GM21515 (cell line): Measurements from ENCODE around the gene TEAD1.

Source experiments
- ATAC-seq: cut with Tn5 transposase; IDR thresholded peaks from one replicate; pipeline ENCODE4 v1.9.1; 2021; ENCODE audit not compliant: unreplicated experiment

TEAD1 gene

GRCh38 chr11:12807621-12808020 is 133.4 kb downstream of the TEAD1 start:
- ATAC-seq, result no peak

DNA sequence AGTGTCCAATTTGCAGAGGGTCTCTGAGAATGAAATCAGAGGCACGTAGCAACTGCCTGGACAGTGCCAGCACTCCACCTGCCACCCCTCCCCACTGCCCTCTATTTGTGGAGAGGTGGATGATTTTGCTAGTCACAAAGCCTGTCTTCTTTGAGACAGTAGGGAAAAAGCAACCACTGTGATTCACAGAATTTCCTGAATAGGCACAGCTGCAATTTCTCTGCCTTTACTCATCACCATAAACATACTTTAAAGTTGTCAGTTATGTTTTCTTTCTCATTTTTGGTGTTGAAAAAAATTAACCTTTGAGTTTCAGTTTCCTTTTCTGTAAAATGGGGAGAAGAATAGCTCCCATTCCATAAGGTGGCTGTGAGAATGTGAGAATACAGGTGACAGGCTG is 134.3 kb downstream of the TEAD1 start:
- ATAC-seq, result no peak

GRCh38 chr11:12809364-12809763 is 135.1 kb downstream of the TEAD1 start:
- no peak for ATAC-seq

DNA sequence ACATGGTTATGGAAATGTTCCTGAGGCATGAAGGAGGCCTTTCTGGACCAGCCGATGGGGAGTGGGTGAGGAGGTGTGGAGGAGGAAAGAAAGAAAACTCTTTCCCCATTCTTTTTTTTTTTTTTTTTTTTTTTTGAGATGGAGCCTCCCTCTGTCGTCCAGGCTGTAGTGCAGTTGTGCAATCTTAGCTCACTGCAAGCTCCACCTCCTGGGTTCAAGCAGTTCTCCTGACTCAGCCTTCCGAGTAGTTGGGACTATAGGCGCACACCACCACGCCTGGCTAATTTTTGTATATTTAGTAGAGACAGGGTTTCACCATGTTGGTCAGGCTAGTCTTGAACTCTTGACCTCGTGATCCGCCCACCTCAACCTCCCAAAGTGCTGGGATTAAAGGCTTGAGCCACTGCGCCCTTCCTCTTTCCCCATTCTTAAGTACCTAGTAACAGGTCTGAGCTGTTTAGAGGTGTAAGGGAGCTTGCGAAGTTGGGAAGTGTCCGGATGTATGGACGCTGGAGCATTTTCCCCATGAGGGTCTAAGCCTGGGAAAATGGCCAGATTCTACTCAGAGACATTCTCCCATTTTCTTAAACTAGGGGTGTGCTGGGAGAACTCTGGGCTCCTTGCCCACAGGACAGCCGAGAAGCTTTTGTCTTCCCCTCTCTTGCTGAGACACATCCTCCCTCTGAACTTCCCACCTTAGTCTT is 135.8 kb downstream of the TEAD1 start:
- no peak for ATAC-seq

GRCh38 chr11:12810568-12810894 is 136.3 kb downstream of the TEAD1 start:
- no peak for ATAC-seq

- no peak for ATAC-seq
Observed at GRCh38 chr11:12811861-12812260, 137.6 kb downstream of the TEAD1 start.

DNA sequence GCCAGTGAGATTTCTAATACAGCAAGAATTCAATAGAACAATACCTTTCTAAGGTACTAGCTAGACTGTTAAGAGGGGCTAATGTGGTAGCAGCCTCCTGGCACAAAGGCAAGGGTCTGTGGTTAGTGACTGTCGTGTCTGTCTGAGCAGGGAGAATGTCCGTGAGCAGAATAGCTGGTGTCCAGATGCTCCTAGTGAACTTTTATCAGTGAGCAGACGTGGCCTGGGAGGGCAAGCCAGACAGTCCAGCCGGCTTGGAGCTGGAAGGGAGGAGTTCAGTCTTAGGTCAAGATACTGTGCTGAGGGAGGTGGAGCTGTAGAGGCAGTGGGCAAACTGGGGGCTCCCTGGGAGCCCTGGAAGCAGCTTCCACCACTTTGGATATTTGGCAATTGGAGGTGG is 138.6 kb downstream of the TEAD1 start:
- ATAC-seq, result no peak

GRCh38 chr11:12813371-12814225 is 139.4 kb downstream of the TEAD1 start:
- ATAC-seq, result no peak

GRCh38 chr11:12815129-12815480 is 140.9 kb downstream of the TEAD1 start:
- ATAC-seq, result no peak

DNA sequence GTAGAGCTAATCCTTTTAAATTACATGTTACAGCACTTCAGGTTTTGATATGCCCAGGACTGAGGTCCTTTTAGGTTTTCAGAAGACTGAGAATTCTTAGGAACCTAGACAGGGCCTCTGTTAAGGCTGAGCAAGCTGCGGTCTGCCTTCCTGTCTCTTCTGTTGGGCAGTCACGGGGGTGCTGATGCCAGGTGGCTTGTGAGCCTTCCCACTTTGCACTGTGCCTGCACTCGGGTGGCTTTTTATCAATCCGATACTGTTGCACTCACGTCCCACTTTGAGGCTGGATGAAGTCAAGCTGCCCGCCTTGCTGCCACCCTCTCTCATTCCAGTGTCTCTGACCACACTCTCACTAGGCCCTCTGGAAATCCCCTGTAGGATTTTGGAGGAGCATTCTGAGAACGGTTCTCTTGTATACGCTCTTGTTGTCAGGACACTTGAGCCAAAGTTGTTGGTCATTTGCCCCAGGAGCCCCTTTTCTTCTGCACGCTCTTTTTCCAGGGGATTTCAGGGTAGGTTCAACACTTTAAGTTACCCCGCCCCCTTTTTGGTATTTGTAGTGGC is 141.8 kb downstream of the TEAD1 start:
- no peak for ATAC-seq

DNA sequence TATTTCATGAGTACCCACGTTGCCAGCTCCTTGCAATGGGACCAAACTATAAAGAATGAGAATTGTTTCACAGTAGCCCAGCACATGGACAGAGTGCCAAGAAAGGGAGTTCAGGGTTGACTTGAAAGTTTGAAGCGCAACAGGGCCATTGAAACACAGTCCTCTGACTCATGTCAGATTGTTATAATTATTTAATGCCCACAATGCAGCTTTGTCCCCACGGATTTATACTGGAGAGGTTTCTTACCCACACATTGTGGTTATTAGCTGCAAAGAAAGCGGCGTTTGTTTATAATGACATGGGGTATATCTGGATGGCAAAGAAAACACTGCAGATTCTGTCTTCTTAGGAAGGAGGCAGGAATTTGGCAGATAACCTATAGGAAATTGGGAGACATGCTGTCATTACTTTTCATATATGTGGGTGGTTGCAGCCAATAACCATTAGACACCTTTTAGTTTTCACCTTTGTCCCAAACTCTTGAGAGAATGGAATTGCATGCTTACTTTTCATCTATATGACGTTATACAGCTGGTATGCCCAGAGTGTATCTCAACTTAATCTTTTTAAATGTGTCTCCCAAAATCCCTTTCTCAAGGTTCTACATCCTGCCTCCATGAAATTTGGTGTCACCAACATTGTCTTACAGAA is 143.6 kb downstream of the TEAD1 start:
- ATAC-seq, result no peak

GRCh38 chr11:12818333-12819015 is 144.3 kb downstream of the TEAD1 start:
- ATAC-seq, result no peak

- no peak for ATAC-seq
Observed at GRCh38 chr11:12822392-12823022, 148.3 kb downstream of the TEAD1 start.

DNA sequence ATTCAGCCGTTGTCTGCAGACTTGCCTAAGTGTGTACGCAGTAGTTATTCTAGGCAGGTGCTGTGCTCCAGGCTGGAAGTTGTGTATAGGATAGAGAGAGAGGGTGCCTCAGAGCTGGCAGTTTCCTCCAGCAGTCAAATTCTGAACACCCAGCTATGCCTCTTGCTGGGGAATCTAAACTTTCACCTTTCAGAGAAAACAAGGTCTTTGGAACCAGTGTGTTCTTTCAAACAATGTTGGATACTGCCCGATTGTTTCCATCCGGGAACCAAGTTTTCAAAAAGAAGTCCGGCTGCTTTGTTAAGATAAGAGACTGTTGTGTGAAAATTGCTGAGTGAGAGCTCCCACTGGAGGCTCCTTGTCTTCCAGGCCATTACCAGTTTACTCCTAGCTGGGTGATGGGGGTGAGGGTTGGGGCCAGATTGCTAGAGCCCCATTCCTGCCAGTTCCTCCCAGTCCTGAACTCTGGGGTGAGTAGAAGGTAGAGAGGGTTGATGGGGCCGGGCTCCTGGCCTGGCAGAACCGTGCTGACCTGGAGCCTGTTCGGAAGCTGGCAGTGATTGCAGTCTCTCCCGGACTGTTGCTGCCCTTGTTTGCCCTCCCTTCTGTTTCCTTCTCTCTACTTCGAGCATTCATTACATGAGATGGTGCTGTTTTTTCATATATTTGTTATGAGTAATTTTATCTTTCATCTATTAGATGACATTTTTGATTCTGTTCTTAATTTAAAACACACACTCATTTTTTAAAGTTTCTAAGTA is 150.2 kb downstream of the TEAD1 start:
- ATAC-seq, result no peak

DNA sequence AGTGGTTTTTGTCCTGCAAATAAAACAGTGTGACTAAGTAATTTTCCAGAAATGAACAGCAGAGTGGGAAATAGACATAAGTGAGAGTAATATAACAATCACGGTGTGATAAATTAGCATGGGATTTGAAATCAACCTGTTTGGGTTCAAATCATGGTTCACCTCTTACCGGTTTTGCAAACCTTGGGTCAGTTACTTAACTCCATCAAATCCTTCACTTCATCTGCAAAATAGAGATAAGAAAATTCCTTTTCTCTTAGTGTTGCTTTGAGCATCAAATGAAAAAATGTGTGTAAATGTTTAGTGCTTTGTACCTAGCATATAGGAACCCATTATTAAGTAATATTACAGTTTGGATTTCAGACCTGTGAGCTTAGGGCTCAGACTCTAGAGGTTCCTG is 152.2 kb downstream of the TEAD1 start:
- ATAC-seq, result no peak

GRCh38 chr11:12827369-12827768 is 153.1 kb downstream of the TEAD1 start:
- ATAC-seq, result no peak

GRCh38 chr11:12827929-12828812 is 153.9 kb downstream of the TEAD1 start:
- no peak for ATAC-seq

- ATAC-seq, result no peak
Observed at GRCh38 chr11:12829131-12829530, 154.9 kb downstream of the TEAD1 start.
